ENCODE data around the gene METTL26.

METTL26 gene

GRCh38 chr16:676913-677312 is 40.8 kb upstream of the METTL26 start:
- TF ChIP-seq CTCF (conservative IDR thresholded peaks at IDR 0.05) = no peak
- no peak overlapping the region for H3K27ac ChIP-seq

GRCh38 chr16:676565-676902 is 40.4 kb upstream of the METTL26 start:
- TF ChIP-seq CTCF (conservative IDR thresholded peaks at IDR 0.05) = no peak
- peak overlapping the region; percentile 62; the same call in 1 of the 2 replicates for H3K27ac ChIP-seq

- peak overlapping the region; percentile 62 for H3K27ac ChIP-seq
- no peak for TF ChIP-seq CTCF (conservative IDR thresholded peaks at IDR 0.05)
Observed at GRCh38 chr16:675884-676564, 39.9 kb upstream of the METTL26 start.

GRCh38 chr16:674968-675883 is 39.1 kb upstream of the METTL26 start, which contains the start of gene RHBDL1:
RHBDL1 (plus strand) TSS chr16:675671; CDS start chr16:675791, 120 bp downstream.
- TF ChIP-seq CTCF (conservative IDR thresholded peaks at IDR 0.05) = no peak
- peak within 1 kb of the TSS; percentile 62 for H3K27ac ChIP-seq

- no peak for TF ChIP-seq CTCF (conservative IDR thresholded peaks at IDR 0.05)
- H3K27ac ChIP-seq = peak overlapping the region; percentile 62
Observed at GRCh38 chr16:674214-674881, 38.2 kb upstream of the METTL26 start.

- no peak for TF ChIP-seq CTCF (conservative IDR thresholded peaks at IDR 0.05)
- H3K27ac ChIP-seq = no peak overlapping the region
Observed at GRCh38 chr16:673399-673991, 37.4 kb upstream of the METTL26 start.

GRCh38 chr16:672851-673250 is 36.7 kb upstream of the METTL26 start:
- TF ChIP-seq CTCF (conservative IDR thresholded peaks at IDR 0.05) = no peak
- no peak overlapping the region for H3K27ac ChIP-seq
